ENCODE results near the gene PSMD1. TPM values are rescaled to one million over a fixed set of nuclear protein-coding genes. Genes with fewer than 3 reads are reported as not detected.

Gene PSMD1
- polyA plus RNA-seq, 3 donors: 107 to 113 (median 109) TPM

DNA sequence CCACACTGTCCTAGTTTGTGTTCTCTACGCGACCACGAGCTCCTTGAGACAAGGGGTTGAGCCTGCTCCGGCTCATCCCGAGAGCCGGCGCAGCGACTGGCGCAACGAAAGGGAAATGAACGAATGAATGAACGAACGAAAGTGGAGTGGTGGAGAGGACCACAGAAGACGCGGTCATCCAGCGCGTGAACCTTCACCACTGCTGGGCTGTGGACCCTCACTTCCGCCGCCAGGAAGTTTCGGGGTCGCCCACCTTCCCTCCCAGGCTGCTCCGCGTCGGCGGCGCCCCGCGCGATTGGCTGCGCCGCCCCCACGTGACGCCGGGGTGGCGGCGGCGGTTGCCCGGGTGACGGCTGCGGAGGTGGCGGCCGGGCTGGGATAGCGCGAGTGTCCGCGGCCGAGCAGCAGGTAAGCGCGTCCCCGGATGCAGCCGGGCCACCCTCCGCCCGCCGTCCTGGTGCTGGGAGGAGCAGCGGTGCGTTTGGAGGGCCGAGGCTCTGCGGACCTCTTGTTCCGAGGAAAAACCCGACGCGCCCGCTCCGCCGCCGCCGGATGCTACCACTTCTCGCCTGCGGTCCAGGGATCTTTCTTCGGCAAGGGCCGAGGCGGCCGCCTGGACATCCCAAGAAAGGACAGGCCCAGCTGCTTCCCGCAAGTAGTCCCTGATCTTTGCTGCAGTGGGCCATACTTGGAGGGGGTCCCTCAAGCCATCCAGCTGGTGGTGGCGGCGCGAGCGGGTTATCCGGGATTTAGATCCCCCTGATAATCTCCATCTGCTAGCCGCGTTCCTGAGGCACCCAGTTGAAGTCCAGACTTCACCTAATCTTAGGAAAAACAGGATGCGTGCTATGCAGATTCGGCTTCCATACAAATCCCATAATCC is 141.9 kb downstream of the PSMD1 start, which contains the start of gene ARMC9:
TSS of gene ARMC9 (plus strand) at position 341 of the 883 bp plus-strand sequence. CDS start 7,608 bp downstream, outside the sequence.
- DNase-seq (ENCODE audit: low read depth in 3 of 3, low spot score in 2 of 3): peak in 2 of 3 donors; percentile 72 to 81

DNA sequence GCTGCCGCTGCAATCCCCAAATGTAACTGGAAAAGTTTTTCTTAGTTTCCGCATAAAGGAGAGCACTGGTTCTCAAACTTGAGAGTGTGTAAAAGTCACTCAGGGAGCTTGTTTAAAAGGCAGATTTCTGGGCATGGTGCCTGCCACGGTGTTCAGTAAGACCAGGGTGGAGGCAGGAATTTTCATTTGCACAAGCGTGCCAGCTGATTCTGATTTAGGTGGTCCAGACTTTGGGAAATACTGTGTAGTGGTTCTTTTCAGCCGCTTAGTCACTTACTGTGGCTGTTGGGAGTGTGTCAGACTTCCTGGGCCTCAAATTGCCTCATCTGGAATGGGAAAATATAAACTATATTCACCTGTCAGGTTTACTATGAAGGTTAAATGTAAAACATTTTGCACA is 142.6 kb downstream of the PSMD1 start:
- DNase-seq (ENCODE audit: low read depth in 3 of 3, low spot score in 2 of 3): no peak

GRCh38 chr2:231200805-231201474 is 144.3 kb downstream of the PSMD1 start:
- DNase-seq (ENCODE audit: low read depth in 3 of 3, low spot score in 2 of 3): no peak

DNA sequence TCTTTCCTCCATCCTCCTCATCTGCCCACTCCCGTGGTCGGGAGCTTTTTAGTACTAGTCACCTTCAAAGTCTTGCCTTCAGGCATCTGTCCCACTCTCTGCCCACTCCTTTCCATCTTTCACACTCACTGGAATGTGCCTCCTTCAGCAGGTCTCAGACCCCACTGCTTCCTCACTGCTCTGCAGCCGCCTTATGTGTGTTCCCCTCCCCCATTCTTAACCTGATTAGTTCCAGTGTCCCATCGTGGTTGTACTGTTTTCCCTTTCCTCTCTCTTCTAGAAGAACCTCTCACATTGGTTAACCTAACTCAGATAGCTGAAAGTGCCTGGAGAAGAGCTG is 144.8 kb downstream of the PSMD1 start:
- DNase-seq (ENCODE audit: low read depth in 3 of 3, low spot score in 2 of 3): no peak

DNA sequence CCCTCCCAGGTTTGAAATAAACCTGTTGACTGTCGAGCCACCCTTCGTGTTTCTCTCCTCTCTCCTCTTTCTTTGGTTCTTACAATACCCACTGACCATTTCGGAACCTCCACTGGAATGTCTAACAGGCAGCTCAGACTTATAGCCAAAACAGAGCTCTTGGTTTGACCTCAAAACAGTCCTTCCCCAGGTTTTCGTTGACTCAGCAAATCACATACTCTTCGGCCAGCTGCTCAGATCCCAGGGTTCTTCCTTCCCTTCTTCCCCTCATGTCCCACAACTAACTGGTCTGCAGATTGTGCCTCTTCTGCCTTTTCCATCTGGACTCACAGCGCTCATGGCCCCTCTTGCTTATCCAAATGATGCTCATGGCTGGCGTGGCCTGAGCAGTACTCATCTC is 146.4 kb downstream of the PSMD1 start:
- DNase-seq (ENCODE audit: low read depth in 3 of 3, low spot score in 2 of 3): no peak

- no peak for DNase-seq (ENCODE audit: low read depth in 3 of 3, low spot score in 2 of 3)
These were observed 147.5 kb downstream of the PSMD1 start for GRCh38 chr2:231204146-231204545.

- no peak for DNase-seq (ENCODE audit: low read depth in 3 of 3, low spot score in 2 of 3)
These were observed 147.9 kb downstream of the PSMD1 start for GRCh38 chr2:231204581-231204980.

- no peak for DNase-seq (ENCODE audit: low read depth in 3 of 3, low spot score in 2 of 3)
These were observed 151.1 kb downstream of the PSMD1 start for GRCh38 chr2:231207734-231208133.

- no peak for DNase-seq (ENCODE audit: low read depth in 3 of 3, low spot score in 2 of 3)
These were observed 154.1 kb downstream of the PSMD1 start for GRCh38 chr2:231210782-231211181.

GRCh38 chr2:231211486-231211885 is 154.8 kb downstream of the PSMD1 start:
- DNase-seq (ENCODE audit: low read depth in 3 of 3, low spot score in 2 of 3): no peak

DNA sequence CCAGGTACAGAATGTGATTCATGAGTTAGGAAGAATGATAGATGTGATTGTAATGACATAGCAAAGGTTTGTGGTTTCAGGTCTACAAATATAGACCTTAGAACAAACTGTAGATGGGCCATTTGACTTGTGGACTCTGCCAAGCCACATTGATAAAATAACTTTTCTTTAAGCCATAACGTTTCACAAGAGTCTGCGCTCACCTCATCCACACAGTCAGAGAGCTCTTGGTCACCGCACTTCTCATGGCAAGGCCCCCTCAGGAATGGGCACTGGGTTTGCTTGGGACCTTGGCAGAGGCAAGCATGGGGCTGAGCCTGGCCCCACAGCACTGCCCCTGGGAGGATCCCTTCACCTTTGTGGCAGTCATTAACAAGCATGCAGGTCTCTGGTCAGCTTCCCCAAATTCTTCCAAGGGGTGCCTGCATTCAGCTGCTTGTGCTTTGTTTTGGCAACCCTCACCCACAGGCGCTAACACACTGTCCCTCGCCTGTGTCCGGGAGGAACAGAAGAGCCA is 155.7 kb downstream of the PSMD1 start:
- no peak for DNase-seq (ENCODE audit: low read depth in 3 of 3, low spot score in 2 of 3)

DNA sequence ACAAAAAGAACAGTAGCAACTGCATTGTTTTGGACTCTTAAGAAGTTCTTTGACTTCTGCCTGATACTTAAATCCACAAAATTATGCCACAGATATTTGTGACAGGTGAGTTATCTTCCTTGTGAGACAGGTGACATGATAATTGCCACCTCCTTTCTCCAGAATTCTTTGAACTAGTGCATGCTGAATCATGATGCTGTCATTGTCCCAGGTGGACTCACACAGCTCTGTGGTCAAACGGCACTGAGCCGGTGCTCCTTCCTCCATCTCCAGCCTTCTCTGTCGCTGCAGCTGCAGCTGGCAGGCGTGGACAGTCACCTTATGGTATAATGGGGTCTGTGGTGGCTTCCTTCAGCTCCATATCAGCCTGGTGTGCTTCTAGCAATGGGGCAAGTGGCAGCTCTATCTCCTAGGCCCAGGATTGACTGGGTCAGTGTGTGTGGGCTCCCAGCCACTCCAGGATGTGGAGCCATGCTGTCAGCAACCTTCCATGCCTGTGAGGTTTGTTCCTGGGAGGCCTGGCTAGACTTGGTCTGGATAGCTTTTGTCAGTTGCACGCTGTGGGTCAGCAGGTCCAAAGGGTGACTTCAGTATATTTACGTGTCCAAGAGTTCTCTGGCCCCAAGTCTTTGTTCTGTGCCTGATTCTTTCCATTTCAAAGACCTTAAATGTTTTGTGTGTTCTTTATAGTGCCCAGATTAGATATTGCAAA is 157.4 kb downstream of the PSMD1 start:
- DNase-seq (ENCODE audit: low read depth in 3 of 3, low spot score in 2 of 3): no peak

DNA sequence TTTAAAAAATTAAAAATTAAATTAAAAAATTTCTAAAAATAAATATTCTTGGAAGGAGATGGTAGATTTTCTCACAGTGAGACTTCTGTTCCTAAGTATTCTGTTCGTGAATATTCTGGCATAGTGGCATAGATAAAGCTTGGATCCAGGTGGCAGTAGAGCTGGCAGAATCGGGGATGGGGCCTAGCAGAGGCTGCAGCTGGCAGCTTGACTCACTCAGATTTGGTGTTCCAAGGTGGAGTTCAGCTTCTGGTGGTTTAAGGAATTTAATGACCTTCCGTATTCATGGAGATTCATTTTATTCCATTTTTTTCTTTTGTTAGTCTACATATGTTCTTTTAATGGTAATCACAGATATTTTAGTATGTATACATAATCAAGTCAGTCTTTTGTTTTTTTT is 161.7 kb downstream of the PSMD1 start:
- DNase-seq (ENCODE audit: low read depth in 3 of 3, low spot score in 2 of 3): no peak

DNA sequence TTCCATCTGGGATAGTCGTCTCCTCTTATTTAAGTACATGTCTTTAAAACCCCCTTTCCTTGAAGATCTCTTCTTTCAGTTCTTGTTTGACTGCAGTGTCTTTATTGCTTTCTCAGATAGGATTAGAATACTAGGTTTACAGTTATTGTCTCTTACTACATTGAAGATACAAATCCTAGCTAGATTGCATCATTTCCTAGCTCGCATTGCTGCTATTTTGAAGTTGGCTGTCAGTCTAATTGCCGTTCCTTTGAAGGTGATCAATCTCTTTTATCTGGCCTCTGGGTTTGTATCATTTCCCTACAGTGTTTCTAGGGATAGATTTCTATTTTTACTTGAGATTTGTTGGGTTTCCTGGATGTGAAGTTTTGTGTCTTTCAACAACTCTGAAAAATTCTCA is 162.6 kb downstream of the PSMD1 start:
- no peak for DNase-seq (ENCODE audit: low read depth in 3 of 3, low spot score in 2 of 3)

GRCh38 chr2:231221761-231222160 is 165.1 kb downstream of the PSMD1 start:
- DNase-seq (ENCODE audit: low read depth in 3 of 3, low spot score in 2 of 3): no peak

Other genes starting within 250 kb of the PSMD1 start
- 1,000 to 10,000 TPM in 1 of 3 donors, 100 to 1,000 TPM in 2; 814 to 1,007 (median 986) TPM for gene ITM2C, start 191.9 kb upstream of the PSMD1 start, polyA plus RNA-seq (ENCODE audit: insufficient read length in 3 of 3)
- under 1 TPM; 0.17 to 0.36 (median 0.24) TPM for gene GPR55, start 131.6 kb upstream of the PSMD1 start, polyA plus RNA-seq (ENCODE audit: insufficient read length in 3 of 3)
- not detected for gene SPATA3, start 60.7 kb upstream of the PSMD1 start, polyA plus RNA-seq (ENCODE audit: insufficient read length in 3 of 3)
- 1 to 10 TPM; 3.1 to 4.2 (median 3.2) TPM for gene C2orf72, start 19.3 kb upstream of the PSMD1 start, polyA plus RNA-seq (ENCODE audit: insufficient read length in 3 of 3)
- gene HTR2B, start 68.2 kb downstream of the PSMD1 start, polyA plus RNA-seq (ENCODE audit: insufficient read length in 3 of 3): 10 to 100 TPM; 15.6 to 25.3 (median 17.2) TPM
- gene ARMC9, start 141.8 kb downstream of the PSMD1 start, polyA plus RNA-seq (ENCODE audit: insufficient read length in 3 of 3): 10 to 100 TPM; 24.1 to 29.2 (median 26.5) TPM

All from right renal cortex interstitium (tissue), 3 donors.